GM12878 (cell line): ENCODE measurements around the gene BORCS5. TPM values are rescaled to one million over a fixed set of nuclear protein-coding genes. Genes with fewer than 3 reads are reported as not detected.

Source experiments
- ATAC-seq: fragments of 200-7000 bp; cut with Tn5 transposase; 3 replicates; pipeline ENCODE4 v1.9.1; 2020; ENCODE audit warnings: mild to moderate bottlenecking, moderate library complexity
- BruUV-seq: library from RNA; stranded (reverse); fragments of 400-500 nt; replicated peaks from 2 replicates; lab custom pipeline; 2021; lab: Mats Ljungman, UMichigan
- CTCF ChIA-PET: fragments of 300-600 bp; sonication (Branson Sonifier 250); formaldehyde crosslinking; extraction: SDS; loops from one replicate; lab custom pipeline; 2021; ENCODE audit warnings: inconsistent platforms; lab: Yijun Ruan, JAX
- POLR2A ChIA-PET: fragments of 350-600 bp; formaldehyde crosslinking; extraction: SDS; loops from one replicate; lab custom pipeline; 2021; ENCODE audit warnings: inconsistent platforms; lab: Charles Lee
- RAD21 ChIA-PET: fragments of 300-600 bp; sonication (Branson Sonifier 250); formaldehyde crosslinking; loops from one replicate; lab custom pipeline; 2023; ENCODE audit warnings: antibody characterized with exemption; ENCODE audit not compliant: unreplicated experiment; lab: Charles Lee
- SMC1A ChIA-PET: fragments of 300-600 bp; sonication (Branson Sonifier 250); formaldehyde crosslinking; loops from one replicate; lab custom pipeline; 2023; ENCODE audit not compliant: unreplicated experiment, uncharacterized antibody; lab: Charles Lee
- DNase-seq: peaks from one replicate; pipeline ENCODE4 v3.0.0-alpha.2; 2011; ENCODE audit warnings: low read depth, low spot score
- FAIRE-seq: peaks from 3 replicates; lab custom pipeline; 2011; peaks lifted over from hg19 to GRCh38; lab: Jason Lieb, UNC
- H2AFZ ChIP-seq: 2 replicates; pipeline ENCODE4 v1.6.0; 2011; ENCODE audit warnings: low read depth, low read length, control low read depth; ENCODE audit not compliant: control insufficient read depth
- H3K27ac ChIP-seq: 2 replicates; pipeline ENCODE4 v1.5.1; 2011; ENCODE audit warnings: control low read depth; ENCODE audit not compliant: control insufficient read depth, insufficient read depth
- H3K27me3 ChIP-seq, 2 experiments: replicated peaks in 1 of 2; 2 replicates each; pipeline versions ENCODE4 v1.6.0 to v1.6.1; 2011; ENCODE audit warnings: low read length in 1 of 2; ENCODE audit not compliant: control insufficient read depth in 2 of 2, insufficient read depth in 2 of 2
- H3K36me3 ChIP-seq, 2 experiments: 2 replicates each; pipeline ENCODE4 v1.5.1; 2011; ENCODE audit warnings: low read length in 1 of 2; ENCODE audit not compliant: control insufficient read depth in 2 of 2, insufficient read depth in 2 of 2
- H3K4me1 ChIP-seq: 2 replicates; pipeline ENCODE4 v1.6.1; 2011; ENCODE audit warnings: mild to moderate bottlenecking, low read length, moderate library complexity, mixed read lengths; ENCODE audit not compliant: control insufficient read depth, insufficient read depth
- H3K4me2 ChIP-seq: 2 replicates; pipeline ENCODE4 v1.6.0; 2011; ENCODE audit warnings: control low read depth; ENCODE audit not compliant: control insufficient read depth, insufficient read depth
- H3K4me3 ChIP-seq: fragments of 200-600 bp; sonication (generic); 2 replicates; pipeline ENCODE4 v1.5.1; 2016
- H3K79me2 ChIP-seq: 2 replicates; pipeline ENCODE4 v1.6.0; 2011; ENCODE audit warnings: low read length; ENCODE audit not compliant: control insufficient read depth, insufficient read depth
- H3K9ac ChIP-seq: 2 replicates; pipeline ENCODE4 v1.8.0; 2011; ENCODE audit warnings: low read length, control low read depth, mixed read lengths; ENCODE audit not compliant: control insufficient read depth, insufficient read depth
- H3K9me3 ChIP-seq: replicated peaks from 3 replicates; pipeline ENCODE4 v1.5.1; 2011; ENCODE audit warnings: mild to moderate bottlenecking, low read length; ENCODE audit not compliant: control insufficient read depth, insufficient read depth
- H4K20me1 ChIP-seq: 2 replicates; pipeline ENCODE4 v1.6.0; 2011; ENCODE audit not compliant: control insufficient read depth, insufficient read depth
- IRF3 ChIP-seq: fragments of 450-650 bp; IDR thresholded peaks from 2 replicates; pipeline ENCODE4 v1.6.1; 2014; ENCODE audit warnings: mild to moderate bottlenecking
- MYC ChIP-seq: IDR thresholded peaks from 2 replicates; pipeline ENCODE4 v1.6.1; 2011; ENCODE audit warnings: mild to moderate bottlenecking, low read length, moderate library complexity, inconsistent platforms; ENCODE audit not compliant: insufficient read depth, insufficient replicate concordance, insufficient read length, severe bottlenecking
- PAX8 ChIP-seq: fragments of 450-650 bp; IDR thresholded peaks from 2 replicates; pipeline ENCODE4 v1.6.1; 2017; ENCODE audit warnings: mild to moderate bottlenecking, moderate library complexity
- POU2F2 ChIP-seq: IDR thresholded peaks from 3 replicates; pipeline ENCODE4 v1.6.1; 2011; ENCODE audit warnings: low read depth, mild to moderate bottlenecking, low read length, borderline replicate concordance
- RCOR1 ChIP-seq: conservative IDR thresholded peaks from 2 replicates; pipeline ENCODE4 v1.6.1; 2012; ENCODE audit warnings: low read depth, low read length, improper control_type of control experiment
- STAT3 ChIP-seq: IDR thresholded peaks from 2 replicates; pipeline ENCODE4 v1.6.1; 2011; ENCODE audit warnings: low read depth, low read length, improper control_type of control experiment
- WGBS: methylation state at CpG from one replicate; pipeline ENCODE4 v1.1.6; 2016; ENCODE audit warnings: low lambda C conversion rate; ENCODE audit not compliant: insufficient replicate concordance, insufficient coverage; ENCODE audit errors: missing lambda C conversion rate; 5-methylcytosine and 5-hydroxymethylcytosine counted together
- in situ Hi-C: fragments of 300-500 bp; cut with MboI; formaldehyde crosslinking; loops from 9 replicates; pipeline ENCODE4 v1.14.3; 2018; ENCODE audit warnings: mixed read lengths
- intact Hi-C: fragments of 100-400 bp; cut with micrococcal nuclease; formaldehyde crosslinking; loops from one replicate; pipeline ENCODE4 v1.14.2; 2022; ENCODE audit not compliant: unreplicated experiment
- polyA plus RNA-seq, 11 experiments: library from polyadenylated mRNA; depleted of rRNA in 4 of 11; unstranded in 6 of 11; stranded (reverse) in 5 of 11; fragments of >200 nt; fragmentation: Nextera tagmentation in 4 of 11; fragmentation: Illumina TruSeq in 1 of 11; extraction: Ambion mirVana in 4 of 11; extraction: Trizol in 1 of 11; gene quantifications; 1 replicate in 1 of 11; 2 replicates in 10 of 11; pipeline versions ENCODE4 v1.2.1 to v1.2.3, GENCODE V29; 2011 to 2016; ENCODE audit warnings: inconsistent platforms in 2 of 11, missing spikeins in 2 of 11, low read depth in 1 of 11
- total RNA-seq, 4 experiments: library from RNA; depleted of rRNA in 3 of 4; stranded (reverse); fragments of >200 nt in 3 of 4; fragmentation: Illumina TruSeq in 1 of 4; extraction: Trizol in 1 of 4; gene quantifications; 2 replicates each; pipeline versions ENCODE4 v1.2.1 to v1.2.3, GENCODE V29; 2013 to 2021
- TF ChIP-seq, protein P1 (sequence below): fragments of 450-650 bp; IDR thresholded peaks from 2 replicates; pipeline ENCODE4 v1.6.1; 2017; ENCODE audit warnings: mild to moderate bottlenecking, moderate library complexity

The BORCS5 gene
- total and polyA plus RNA-seq, 10 of the 15 experiments (the other 5 are each of a cell fraction or from before 2014, with no cell fraction given): 1.4 to 39.7 (median 16.1) TPM

DNA sequence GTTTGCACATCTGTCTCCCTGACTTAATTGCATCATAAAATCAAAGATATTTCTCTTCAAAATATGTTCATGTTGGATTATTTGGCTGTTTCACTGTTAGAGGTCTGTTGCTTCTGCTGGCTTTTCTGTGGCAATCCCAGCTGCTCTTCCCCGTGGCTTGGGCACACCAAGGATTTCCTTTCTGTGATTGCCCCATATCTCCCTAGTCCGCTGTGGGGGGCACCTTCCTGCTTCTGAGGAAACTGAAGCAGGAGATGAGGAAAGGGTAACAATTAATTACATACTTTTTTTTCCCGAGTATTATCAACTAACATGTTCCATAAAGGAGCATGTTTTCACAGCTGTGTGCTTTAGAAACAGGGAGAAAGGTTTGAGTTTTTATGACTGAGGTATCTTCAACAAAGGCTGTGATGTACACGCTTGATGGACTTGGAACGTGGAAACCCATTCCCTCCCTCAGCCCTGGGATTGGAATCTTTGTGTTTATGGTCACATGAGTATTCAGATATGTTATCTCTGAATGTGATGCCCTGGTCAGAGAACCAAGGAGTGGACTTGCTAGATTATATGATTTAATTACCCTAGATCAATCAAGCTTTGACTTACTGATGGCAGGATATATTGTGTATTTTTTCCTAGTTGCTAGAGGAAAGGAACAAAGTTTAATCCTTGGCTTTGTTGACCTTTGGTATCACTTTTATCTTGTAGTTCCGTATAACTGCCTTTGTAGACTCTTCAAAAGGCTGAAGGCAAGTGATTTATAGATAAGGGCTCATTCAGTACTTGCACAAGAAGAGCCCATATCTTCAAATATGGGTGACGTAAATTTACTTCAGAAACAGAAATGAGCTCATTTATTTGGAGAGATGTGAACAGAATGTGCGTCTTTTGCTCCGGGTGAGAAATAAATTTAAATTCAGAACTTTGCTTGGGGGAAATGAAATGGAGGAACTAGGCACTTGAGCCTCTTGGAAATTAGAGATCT lies 46.7 kb downstream of the BORCS5 start:
- H3K9me3 ChIP-seq: no peaks in the 10 kb centered on the region; the same call in 2 of the 3 replicates
- DNase-seq (no peak), ATAC-seq (no peak), FAIRE-seq (no peak)
- ChIA-PET SMC1A (interaction anchor here (1.1 to 1.6 kb wide), 5 partner anchors 15 to 109 kb away, joined by 3 to 4 read pairs (median 3); no protein-coding TSS in a partner anchor), RAD21 (interaction anchor here (1.5 kb wide), 1 partner anchor 24 kb away, joined by 3 read pairs; no protein-coding TSS in a partner anchor), POLR2A (interaction anchor here (1.1 kb wide), 1 partner anchor 13 kb away, joined by 4 read pairs; no protein-coding TSS in a partner anchor), CTCF (interaction anchor here (0.5 to 1.8 kb wide), 3 partner anchors 9 to 399 kb away, joined by 3 to 10 read pairs (median 4); no protein-coding TSS in a partner anchor)
- peaks cover 3% of the 10 kb centered on the region; the same call in 1 of the 2 replicates for H3K4me1 ChIP-seq
- H4K20me1 ChIP-seq: no peaks in the 10 kb centered on the region
- no peak overlapping the region for H3K27ac ChIP-seq
- peaks cover 0 to 5% of the 10 kb centered on the region in 2 experiments; a peak in 2 of 4 replicates for H3K36me3 ChIP-seq
- intact Hi-C loops: no loop called here
- no TSS peak for BruUV-seq
- no peak overlapping the region for H3K4me2 ChIP-seq
- TF ChIP-seq PAX8: no peak
- TF ChIP-seq, protein P1, sequence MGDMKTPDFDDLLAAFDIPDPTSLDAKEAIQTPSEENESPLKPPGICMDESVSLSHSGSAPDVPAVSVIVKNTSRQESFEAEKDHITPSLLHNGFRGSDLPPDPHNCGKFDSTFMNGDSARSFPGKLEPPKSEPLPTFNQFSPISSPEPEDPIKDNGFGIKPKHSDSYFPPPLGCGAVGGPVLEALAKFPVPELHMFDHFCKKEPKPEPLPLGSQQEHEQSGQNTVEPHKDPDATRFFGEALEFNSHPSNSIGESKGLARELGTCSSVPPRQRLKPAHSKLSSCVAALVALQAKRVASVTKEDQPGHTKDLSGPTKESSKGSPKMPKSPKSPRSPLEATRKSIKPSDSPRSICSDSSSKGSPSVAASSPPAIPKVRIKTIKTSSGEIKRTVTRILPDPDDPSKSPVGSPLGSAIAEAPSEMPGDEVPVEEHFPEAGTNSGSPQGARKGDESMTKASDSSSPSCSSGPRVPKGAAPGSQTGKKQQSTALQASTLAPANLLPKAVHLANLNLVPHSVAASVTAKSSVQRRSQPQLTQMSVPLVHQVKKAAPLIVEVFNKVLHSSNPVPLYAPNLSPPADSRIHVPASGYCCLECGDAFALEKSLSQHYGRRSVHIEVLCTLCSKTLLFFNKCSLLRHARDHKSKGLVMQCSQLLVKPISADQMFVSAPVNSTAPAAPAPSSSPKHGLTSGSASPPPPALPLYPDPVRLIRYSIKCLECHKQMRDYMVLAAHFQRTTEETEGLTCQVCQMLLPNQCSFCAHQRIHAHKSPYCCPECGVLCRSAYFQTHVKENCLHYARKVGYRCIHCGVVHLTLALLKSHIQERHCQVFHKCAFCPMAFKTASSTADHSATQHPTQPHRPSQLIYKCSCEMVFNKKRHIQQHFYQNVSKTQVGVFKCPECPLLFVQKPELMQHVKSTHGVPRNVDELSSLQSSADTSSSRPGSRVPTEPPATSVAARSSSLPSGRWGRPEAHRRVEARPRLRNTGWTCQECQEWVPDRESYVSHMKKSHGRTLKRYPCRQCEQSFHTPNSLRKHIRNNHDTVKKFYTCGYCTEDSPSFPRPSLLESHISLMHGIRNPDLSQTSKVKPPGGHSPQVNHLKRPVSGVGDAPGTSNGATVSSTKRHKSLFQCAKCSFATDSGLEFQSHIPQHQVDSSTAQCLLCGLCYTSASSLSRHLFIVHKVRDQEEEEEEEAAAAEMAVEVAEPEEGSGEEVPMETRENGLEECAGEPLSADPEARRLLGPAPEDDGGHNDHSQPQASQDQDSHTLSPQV: no peak
- no peak for TF ChIP-seq MYC
- TF ChIP-seq POU2F2: no peak
- TF ChIP-seq STAT3: no peak
- TF ChIP-seq RCOR1: no peak
- no peak for TF ChIP-seq IRF3
- no peak overlapping the region for H3K9ac ChIP-seq
- no peaks in the 10 kb centered on the region for H3K27me3 ChIP-seq
- H3K4me3 ChIP-seq: no peak overlapping the region
- WGBS: 96% methylated on average over 9 of the region's 9 CpGs
- in situ Hi-C loops: no loop called here
- H3K79me2 ChIP-seq: no peaks in the 10 kb centered on the region
- H2AFZ ChIP-seq: no peak overlapping the region
